Peyer's patch (tissue), 4 donors: ENCODE measurements around the gene MXRA8. TPM values are rescaled to one million over a fixed set of nuclear protein-coding genes. Genes with fewer than 3 reads are reported as not detected.

Experiments
- DNase-seq, 3 donors: peaks; one replicate each; pipeline ENCODE4 v3.0.0-alpha.2; 2017 to 2019
- H3K27ac ChIP-seq, 4 donors: fragments of 200-600 bp; sonication (generic); one replicate each; pipeline ENCODE4 v1.5.1; 2016 to 2019
- H3K27me3 ChIP-seq, 2 donors: fragments of 200-600 bp; sonication (generic); one replicate each; pipeline ENCODE4 v1.5.1; 2019
- H3K36me3 ChIP-seq, 3 donors: fragments of 200-600 bp; sonication (generic); one replicate each; pipeline ENCODE4 v1.5.1; 2016 to 2019
- H3K4me1 ChIP-seq, 4 donors: fragments of 200-600 bp; sonication (generic); one replicate each; pipeline ENCODE4 v1.5.1; 2016 to 2019
- H3K4me3 ChIP-seq, 4 donors: fragments of 200-600 bp; sonication (generic); 1 replicate in 3 of 4; 2 replicates in 1 of 4; pipeline ENCODE4 v1.5.1; 2016 to 2019; ENCODE audit warnings: mild to moderate bottlenecking in 1 of 4
- H3K9me3 ChIP-seq, 4 donors: fragments of 200-600 bp; sonication (generic); one replicate each; pipeline ENCODE4 v1.5.1; 2016 to 2019; ENCODE audit warnings: mild to moderate bottlenecking in 1 of 4
- CTCF ChIP-seq, 6 experiments: fragments of 450-650 bp in 4 of 6; fragments of 200-600 bp in 2 of 6; sonication (generic) in 1 of 6; IDR thresholded peaks; one replicate each; pipeline ENCODE4 v1.5.1; 2017 to 2019; ENCODE audit warnings: antibody characterized with exemption in 6 of 6, mild to moderate bottlenecking in 3 of 6, moderate library complexity in 1 of 6
- POLR2A ChIP-seq, 2 donors: fragments of 450-650 bp; IDR thresholded peaks; one replicate each; pipeline ENCODE4 v1.5.1; 2017; ENCODE audit warnings: antibody characterized with exemption in 2 of 2, mild to moderate bottlenecking in 2 of 2, moderate library complexity in 2 of 2
- total RNA-seq, 4 donors: library from RNA; depleted of rRNA; stranded (reverse); fragments of >200 nt; gene quantifications; one replicate each; pipeline ENCODE4 v1.1.0, GENCODE V29; 2016

MXRA8 gene
- total RNA-seq, 4 donors from 2014 or later, result 11.7 to 56.1 (median 35.6) TPM

- Histone ChIP-seq H3K27ac (no peak overlapping the region), H3K9me3 (no peaks in the 10 kb centered on the region), H3K4me1 (peaks cover 0 to 11% (median 2%) of the 10 kb centered on the region in 4 donors), H3K36me3 (peaks cover 0 to 53% (median 0%) of the 10 kb centered on the region in 3 donors), H3K27me3 (no peaks in the 10 kb centered on the region), H3K4me3 (no peak overlapping the region)
- DNase-seq, result no peak
- no peak for TF ChIP-seq CTCF (IDR thresholded peaks at IDR 0.05)
- TF ChIP-seq POLR2A (IDR thresholded peaks at IDR 0.05), result no peak
These were observed 21.9 kb downstream of the MXRA8 start for GRCh38 chr1:1336446-1336845.

GRCh38 chr1:1335792-1336248, 22.5 kb downstream of the MXRA8 start:
- no peaks in the 10 kb centered on the region for H3K9me3 ChIP-seq
- no peak for DNase-seq
- peaks cover 0 to 49% (median 0%) of the 10 kb centered on the region in 3 donors for H3K36me3 ChIP-seq
- H3K27ac ChIP-seq, result no peak overlapping the region
- H3K4me3 ChIP-seq, result no peak overlapping the region
- TF ChIP-seq POLR2A (IDR thresholded peaks at IDR 0.05), result no peak
- TF ChIP-seq CTCF (IDR thresholded peaks at IDR 0.05), result no peak
- peaks cover 0 to 11% (median 5%) of the 10 kb centered on the region in 4 donors for H3K4me1 ChIP-seq
- H3K27me3 ChIP-seq, result no peaks in the 10 kb centered on the region

- TF ChIP-seq CTCF (IDR thresholded peaks at IDR 0.05), result no peak
- TF ChIP-seq POLR2A (IDR thresholded peaks at IDR 0.05), result no peak
- H3K4me3 ChIP-seq, result no peak overlapping the region
- H3K36me3 ChIP-seq, result peaks cover 0 to 44% (median 0%) of the 10 kb centered on the region in 3 donors
These were observed 23.1 kb downstream of the MXRA8 start for GRCh38 chr1:1335283-1335682.

GRCh38 chr1:1334835-1335234, 23.5 kb downstream of the MXRA8 start:
- H3K36me3 ChIP-seq, result peaks cover 0 to 39% (median 0%) of the 10 kb centered on the region in 3 donors
- no peak overlapping the region for H3K27ac ChIP-seq
- H3K4me1 ChIP-seq, result peaks cover 0 to 11% (median 6%) of the 10 kb centered on the region in 4 donors
- no peak for TF ChIP-seq CTCF (IDR thresholded peaks at IDR 0.05)
- no peak for TF ChIP-seq POLR2A (IDR thresholded peaks at IDR 0.05)
- H3K9me3 ChIP-seq, result no peaks in the 10 kb centered on the region
- no peak for DNase-seq
- H3K27me3 ChIP-seq, result no peaks in the 10 kb centered on the region
- no peak overlapping the region for H3K4me3 ChIP-seq

More at GRCh38 chr1:1335283-1335682, 23.1 kb downstream of the MXRA8 start:
- peaks cover 0 to 11% (median 6%) of the 10 kb centered on the region in 4 donors for H3K4me1 ChIP-seq
- no peaks in the 10 kb centered on the region for H3K9me3 ChIP-seq
- no peak for DNase-seq
- H3K27me3 ChIP-seq, result no peaks in the 10 kb centered on the region
- H3K27ac ChIP-seq, result no peak overlapping the region

DNA sequence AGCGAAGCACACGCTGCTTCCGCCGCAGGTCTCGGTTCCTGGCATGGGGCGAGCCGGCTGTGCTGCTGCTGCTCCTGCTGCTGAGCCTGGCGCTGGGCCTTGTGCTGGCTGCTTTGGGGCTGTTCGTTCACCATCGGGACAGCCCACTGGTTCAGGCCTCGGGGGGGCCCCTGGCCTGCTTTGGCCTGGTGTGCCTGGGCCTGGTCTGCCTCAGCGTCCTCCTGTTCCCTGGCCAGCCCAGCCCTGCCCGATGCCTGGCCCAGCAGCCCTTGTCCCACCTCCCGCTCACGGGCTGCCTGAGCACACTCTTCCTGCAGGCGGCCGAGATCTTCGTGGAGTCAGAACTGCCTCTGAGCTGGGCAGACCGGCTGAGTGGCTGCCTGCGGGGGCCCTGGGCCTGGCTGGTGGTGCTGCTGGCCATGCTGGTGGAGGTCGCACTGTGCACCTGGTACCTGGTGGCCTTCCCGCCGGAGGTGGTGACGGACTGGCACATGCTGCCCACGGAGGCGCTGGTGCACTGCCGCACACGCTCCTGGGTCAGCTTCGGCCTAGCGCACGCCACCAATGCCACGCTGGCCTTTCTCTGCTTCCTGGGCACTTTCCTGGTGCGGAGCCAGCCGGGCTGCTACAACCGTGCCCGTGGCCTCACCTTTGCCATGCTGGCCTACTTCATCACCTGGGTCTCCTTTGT, 24.7 kb downstream of the MXRA8 start:
- peaks cover 0 to 31% (median 0%) of the 10 kb centered on the region in 3 donors for H3K36me3 ChIP-seq
- H3K27ac ChIP-seq, result no peak overlapping the region
- no peak for DNase-seq
- no peak overlapping the region for H3K4me3 ChIP-seq
- no peak for TF ChIP-seq CTCF (IDR thresholded peaks at IDR 0.05)
- no peak for TF ChIP-seq POLR2A (IDR thresholded peaks at IDR 0.05)
- H3K4me1 ChIP-seq, result peaks cover 0 to 11% (median 6%) of the 10 kb centered on the region in 4 donors
- no peaks in the 10 kb centered on the region for H3K9me3 ChIP-seq
- no peaks in the 10 kb centered on the region for H3K27me3 ChIP-seq
